Forelimb muscle (tissue), 1 donor: ENCODE results near the gene TRANK1. TPM values are rescaled to one million over a fixed set of nuclear protein-coding genes. Genes with fewer than 3 reads are reported as not detected.
"Not testable (repeated sequence)": the region's sequence is repeated elsewhere in the genome, so short reads cannot be mapped to it uniquely, and the experiment has no call there.

Source experiments
- DNase-seq: peaks from one replicate; pipeline ENCODE4 v3.0.0-alpha.2; 2013; ENCODE audit warnings: low read depth
- polyA plus RNA-seq: library from polyadenylated mRNA; unstranded; fragments of 120-200 nt; gene quantifications from one replicate; pipeline ENCODE4 v1.2.1, GENCODE V29; 2013; ENCODE audit not compliant: insufficient read length

TRANK1 gene
- polyA plus RNA-seq, 1 donor, result 3.9 TPM

GRCh38 chr3:36892457-36893136 is 52.3 kb downstream of the TRANK1 start:
- DNase-seq, result no peak

DNA sequence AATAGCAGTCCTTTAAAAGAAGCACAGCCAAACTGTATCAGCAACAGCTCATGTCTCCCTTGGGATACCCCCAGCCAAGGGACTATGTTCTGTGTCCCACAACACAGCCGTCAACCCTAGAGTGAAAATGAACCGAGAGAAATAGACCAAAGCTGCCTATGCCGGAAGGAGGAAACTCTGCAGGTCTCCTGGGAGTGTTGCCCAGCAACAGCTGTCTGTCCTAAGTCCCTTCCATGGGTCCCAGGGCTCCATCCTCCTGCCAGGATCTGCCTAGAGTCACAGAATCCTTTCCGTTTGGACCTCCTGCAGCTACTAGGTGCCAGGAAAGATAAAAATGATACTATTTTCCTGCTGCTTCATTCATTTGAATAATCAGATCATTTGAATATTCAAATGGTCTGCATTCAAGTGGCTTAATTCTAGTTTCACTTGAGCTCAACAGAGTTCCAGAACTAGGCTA is 53.1 kb downstream of the TRANK1 start:
- no peak for DNase-seq

DNA sequence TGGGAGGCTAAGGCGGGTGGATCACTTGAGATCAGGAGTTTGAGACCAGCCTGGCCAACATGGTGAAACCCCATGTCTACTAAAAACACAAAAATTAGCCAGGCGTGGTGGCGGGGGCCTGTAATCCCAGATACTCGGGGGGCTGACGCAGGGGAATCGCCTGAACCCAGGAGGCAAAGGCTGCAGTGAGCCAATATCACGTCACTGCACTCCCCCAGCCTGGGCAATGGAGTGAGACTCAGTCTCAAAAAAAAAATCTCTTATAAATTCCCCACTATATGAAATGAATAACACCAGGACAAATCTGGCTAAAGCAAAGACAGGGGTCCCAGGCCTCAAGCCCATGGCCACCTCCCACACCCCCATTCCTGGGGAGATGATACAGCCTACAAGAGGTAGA is 53.8 kb downstream of the TRANK1 start:
- DNase-seq, result not testable (repeated sequence)

DNA sequence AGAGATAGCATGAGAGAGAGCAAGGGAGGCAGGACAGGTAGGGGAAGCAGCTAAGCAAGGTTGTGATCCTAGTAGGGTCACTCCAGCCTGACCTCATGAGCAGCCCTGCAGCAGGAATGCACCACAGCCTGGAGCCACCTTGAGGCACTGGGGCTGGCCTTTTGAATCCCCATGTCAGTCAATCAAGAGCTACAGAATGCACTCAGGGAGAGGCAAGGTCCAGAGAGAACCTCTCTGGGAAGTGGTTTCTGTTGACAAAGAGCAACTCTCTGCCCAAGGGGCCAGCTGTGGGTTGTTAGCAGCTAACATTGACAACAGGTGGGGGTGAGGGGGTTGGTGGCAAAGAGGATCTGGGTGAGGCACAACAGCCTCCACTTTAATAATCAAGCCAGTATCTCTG is 54.6 kb downstream of the TRANK1 start:
- DNase-seq, result no peak

GRCh38 chr3:36881735-36882134 is 63.1 kb downstream of the TRANK1 start:
- no peak for DNase-seq

- not testable (repeated sequence) for DNase-seq
These were observed 65.0 kb downstream of the TRANK1 start for GRCh38 chr3:36879842-36880241.

DNA sequence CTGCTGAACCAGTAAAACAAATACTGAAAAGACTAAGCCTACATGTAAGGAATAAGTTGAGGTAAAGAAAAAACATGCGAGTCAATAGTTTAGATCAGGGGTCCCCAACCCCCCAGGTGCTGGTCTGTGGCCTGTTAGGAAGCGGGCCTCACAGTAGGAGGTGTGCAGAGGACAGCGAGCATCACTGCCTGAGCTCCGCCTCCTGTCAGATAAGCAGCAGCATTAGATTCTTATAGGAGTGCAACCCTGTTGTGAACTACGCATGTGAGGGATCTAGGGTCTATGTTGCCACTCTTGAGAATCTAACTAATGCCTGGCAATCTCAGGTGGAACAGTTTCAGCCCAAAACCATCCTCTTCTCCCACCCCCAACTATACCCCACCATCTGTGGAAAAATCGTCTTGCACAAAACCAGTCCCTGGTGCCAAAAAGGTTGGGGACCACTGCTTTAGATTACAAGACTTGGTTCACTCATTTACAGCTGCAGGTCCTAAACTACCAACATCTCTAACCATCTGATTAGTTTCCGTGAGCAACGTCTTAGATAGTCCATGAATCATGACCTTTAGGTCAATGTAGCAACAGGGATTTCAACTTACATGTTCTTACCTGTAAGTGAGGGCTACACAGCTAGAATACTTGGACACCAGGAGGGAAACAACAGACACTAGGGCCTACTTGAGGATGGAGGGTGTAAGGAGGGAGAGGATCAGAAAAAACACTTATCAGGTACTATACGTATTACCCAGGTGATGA is 66.7 kb downstream of the TRANK1 start:
- no peak for DNase-seq

DNA sequence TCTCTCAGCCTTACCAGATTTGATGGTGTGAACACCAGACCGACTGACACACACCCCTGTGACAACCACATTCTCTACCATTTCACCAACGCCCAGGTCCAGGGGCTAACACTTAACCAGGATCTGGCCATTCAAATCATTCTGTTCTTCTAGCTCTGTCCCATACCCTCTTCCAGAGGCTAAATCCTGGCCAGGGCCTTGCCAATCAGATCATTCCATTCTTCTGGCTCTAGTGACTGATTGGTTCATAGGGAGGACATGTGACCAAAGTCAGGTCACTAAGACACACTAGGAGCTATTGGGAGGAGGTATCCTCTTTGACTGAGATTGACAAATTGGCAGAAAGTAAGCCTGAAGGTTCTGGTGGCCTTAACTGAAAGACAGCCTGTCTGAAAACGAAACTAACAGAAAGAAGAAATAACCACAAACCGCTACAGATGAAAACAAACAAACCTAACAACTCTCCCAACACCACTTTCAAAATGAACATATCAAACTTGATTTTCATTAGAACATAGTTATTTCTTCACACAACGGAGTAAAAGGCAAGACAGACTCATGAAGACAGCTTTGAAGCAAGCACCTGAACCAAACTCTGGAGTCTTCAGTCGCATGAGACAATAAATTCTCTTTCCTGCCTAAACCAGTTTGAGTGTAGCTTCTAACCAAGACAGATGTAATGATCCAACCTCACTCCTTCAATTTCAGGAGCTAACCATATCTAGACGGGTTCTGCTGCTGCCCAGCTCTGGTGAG is 68.5 kb downstream of the TRANK1 start:
- no peak for DNase-seq

GRCh38 chr3:36875397-36875796 is 69.5 kb downstream of the TRANK1 start:
- DNase-seq, result no peak

DNA sequence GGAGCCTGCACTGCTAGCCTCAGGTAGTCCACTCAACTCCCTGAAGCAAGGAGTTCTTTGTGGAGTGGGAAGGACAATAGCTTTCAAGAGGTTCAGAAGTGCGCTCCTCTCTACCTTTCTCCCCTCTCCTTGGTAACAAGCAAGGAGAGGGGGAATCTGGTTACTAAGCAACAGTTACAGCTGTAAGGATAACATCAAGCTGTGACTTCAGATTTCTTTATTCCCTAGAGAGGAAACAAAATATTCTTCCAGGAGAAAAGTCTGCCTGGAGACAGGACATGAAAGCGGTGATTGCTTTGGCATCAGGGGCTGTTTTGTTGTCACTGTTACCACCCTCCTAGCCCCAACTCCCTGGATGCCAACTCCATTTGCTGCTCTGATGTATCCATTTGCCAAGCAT is 70.4 kb downstream of the TRANK1 start:
- DNase-seq, result no peak

- DNase-seq, result no peak
These were observed 73.3 kb downstream of the TRANK1 start for GRCh38 chr3:36871379-36872126.

DNA sequence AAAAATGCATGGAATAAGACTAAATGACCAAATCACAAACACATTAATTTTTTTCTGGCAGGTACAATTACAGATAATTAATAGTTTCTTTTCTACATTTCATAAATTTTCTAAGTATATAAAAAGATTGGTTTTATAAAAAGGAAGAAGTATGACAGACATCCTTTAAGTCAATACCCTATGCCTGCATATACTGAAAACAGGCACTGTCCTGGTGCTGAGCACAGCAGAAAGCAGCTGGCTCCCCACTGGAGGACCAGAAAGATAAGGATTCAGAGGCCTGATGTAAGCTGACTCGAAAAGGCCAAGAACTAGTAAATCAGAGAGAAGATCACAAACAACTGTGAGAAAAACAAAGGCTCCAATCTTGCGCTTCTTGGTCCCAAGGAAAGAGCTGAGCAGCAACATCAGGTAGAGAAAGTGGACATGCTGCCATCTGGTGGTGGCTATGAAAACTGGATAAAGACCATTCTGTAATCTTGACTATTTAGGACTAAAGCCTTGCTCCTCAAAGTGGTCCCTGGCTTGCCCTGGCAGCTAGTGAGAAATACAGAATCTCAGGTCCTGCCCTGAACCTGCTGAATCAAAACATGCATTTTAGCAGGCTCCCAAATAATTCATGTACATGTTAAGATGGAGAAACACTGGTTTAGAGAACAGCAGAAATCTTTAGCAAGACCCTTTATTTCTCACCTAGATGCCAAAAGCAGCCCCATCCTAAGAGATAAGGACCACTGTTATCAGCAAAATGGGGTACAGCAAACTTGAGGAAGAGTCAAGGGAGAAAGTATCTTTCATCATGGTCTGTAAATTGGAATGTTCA is 76.0 kb downstream of the TRANK1 start:
- peak; percentile 58 for DNase-seq

DNA sequence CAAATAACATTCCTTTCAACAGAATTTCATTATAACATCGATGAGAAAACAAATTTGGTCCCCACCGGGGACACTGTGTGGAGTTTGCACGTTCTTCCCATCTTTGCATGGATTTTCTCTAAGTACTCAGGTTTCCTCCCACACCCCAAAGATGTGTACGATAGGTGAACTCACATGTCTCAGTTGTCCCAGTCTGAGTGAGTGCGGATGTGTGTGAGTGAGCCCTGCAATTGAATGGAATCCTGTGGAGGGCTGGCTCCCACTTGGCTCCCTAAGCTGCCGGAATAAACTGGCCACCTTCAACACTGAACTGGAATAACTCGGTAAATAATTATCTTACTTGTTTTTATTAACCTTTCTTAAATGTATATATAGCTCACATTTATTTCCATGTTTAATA is 77.0 kb downstream of the TRANK1 start:
- no peak for DNase-seq

DNA sequence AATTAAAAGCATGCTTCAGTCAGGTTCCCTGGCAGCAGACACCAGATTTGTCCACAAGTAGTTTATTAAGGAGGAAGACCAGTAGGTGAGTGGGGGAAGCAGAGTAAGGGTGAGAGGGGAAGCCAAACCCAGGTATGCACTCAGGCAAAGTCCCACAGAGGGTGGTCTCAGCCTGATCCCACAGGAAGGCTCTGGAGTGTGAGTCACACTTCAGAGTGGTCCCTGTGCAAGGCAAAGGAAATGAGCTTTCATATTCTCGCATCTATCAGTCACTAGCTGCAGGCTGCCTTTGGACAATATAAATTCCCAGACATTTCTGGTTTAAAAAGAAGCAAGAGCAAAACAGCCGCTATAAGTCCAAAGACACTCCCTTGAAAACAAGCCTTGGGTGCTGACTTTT is 78.5 kb downstream of the TRANK1 start:
- DNase-seq, result no peak

- no peak for DNase-seq
These were observed 80.4 kb downstream of the TRANK1 start for GRCh38 chr3:36864180-36865053.

DNA sequence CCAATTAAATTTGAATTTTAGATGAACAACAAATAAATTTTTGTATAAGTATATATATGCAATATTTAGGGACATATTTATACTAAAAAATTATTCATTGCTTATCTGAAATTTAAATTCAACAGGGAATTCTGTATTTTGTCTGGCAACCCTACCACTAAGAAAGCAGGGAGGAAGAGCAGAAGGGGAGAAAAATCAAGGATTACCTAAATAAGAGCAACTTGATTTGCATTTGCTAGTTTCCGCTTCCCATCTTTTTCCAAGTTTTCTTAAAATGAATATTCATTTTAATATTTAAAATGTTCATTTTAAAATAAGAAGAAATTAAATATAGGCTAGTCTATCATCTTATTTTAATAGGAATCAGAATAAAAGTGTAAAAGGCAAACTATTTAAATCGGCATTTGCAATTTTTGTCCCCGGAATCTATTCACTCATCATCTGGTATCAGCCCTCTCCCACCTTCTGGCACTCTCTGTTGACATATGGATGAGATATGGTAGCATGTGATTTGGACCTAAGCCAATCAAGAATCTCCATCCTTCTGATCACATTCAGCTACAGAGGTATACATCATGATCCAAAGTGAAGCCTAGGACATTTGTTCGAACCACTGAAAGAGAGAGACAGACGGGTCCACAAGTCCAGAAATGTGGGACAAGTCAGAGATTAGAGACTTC is 82.6 kb downstream of the TRANK1 start:
- no peak for DNase-seq

DNA sequence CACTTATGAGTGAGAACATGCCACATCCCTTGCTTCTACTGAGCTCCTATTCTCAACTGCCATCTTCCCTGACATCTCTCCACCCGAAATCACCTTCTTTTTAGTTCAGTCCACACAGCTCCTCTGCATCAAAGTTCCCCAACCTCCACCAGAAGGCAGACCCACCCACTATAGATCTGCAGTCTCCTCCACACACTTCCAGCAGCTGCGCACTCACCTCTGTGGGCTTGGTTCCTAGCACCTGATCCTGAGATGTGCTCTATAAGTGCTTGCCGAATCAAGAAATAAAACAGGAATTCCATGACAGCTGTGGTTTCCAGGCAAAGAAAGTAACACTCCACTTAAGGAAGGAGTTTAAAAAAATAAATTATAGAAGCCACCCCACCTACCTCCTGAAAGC is 85.4 kb downstream of the TRANK1 start:
- no peak for DNase-seq

- no peak for DNase-seq
These were observed 92.8 kb downstream of the TRANK1 start for GRCh38 chr3:36852071-36852470.

GRCh38 chr3:36850743-36851142 is 94.1 kb downstream of the TRANK1 start:
- DNase-seq, result no peak
